ENCODE data around the gene DNAJC17.

The DNAJC17 gene

DNA sequence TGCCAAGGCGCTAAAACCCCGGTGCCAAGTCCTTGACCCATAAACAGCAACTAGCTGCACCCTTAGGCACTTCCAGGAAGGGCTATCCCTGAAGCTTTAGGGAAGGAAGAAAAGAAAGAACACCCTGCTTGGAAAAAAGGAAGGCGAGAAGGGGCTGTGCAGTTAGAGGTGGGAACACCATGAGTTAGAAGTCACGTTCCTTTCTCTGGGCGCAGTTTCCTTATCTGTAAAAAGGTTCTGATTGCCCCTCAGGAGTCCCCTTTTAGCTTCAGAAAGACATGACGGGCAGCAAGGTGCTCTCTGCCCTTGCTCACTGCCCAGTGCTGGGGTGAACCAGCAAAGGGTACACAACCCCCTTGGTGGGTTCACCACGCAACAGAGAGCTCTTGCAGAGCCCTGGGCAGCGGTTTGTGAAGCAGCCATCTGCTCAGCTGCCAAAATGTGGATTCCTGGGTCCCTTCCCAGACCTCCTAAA, 42.6 kb downstream of the DNAJC17 start:
- H3K27ac ChIP-seq = peak overlapping the region; percentile 92

GRCh38 chr15:40763801-40764628, 43.3 kb downstream of the DNAJC17 start, which contains the start of gene GCHFR:
Gene GCHFR (plus strand): TSS chr15:40764068. CDS start chr15:40764181, 113 bp downstream.
- peak within 1 kb of the TSS; percentile 92 for H3K27ac ChIP-seq

More for the DNA sequence above, 42.6 kb downstream of the DNAJC17 start:
- TF ChIP-seq, protein P1, sequence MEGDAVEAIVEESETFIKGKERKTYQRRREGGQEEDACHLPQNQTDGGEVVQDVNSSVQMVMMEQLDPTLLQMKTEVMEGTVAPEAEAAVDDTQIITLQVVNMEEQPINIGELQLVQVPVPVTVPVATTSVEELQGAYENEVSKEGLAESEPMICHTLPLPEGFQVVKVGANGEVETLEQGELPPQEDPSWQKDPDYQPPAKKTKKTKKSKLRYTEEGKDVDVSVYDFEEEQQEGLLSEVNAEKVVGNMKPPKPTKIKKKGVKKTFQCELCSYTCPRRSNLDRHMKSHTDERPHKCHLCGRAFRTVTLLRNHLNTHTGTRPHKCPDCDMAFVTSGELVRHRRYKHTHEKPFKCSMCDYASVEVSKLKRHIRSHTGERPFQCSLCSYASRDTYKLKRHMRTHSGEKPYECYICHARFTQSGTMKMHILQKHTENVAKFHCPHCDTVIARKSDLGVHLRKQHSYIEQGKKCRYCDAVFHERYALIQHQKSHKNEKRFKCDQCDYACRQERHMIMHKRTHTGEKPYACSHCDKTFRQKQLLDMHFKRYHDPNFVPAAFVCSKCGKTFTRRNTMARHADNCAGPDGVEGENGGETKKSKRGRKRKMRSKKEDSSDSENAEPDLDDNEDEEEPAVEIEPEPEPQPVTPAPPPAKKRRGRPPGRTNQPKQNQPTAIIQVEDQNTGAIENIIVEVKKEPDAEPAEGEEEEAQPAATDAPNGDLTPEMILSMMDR (conservative IDR thresholded peaks at IDR 0.05) = no peak

GRCh38 chr15:40762919-40763800, 44.1 kb downstream of the DNAJC17 start:
- peak overlapping the region; percentile 92 for H3K27ac ChIP-seq
- TF ChIP-seq, protein P1 (conservative IDR thresholded peaks at IDR 0.05) = no peak

More at GRCh38 chr15:40763801-40764628, 43.3 kb downstream of the DNAJC17 start, which contains the start of gene GCHFR:
- TF ChIP-seq, protein P1 (conservative IDR thresholded peaks at IDR 0.05) = peak; percentile 62

GRCh38 chr15:40759961-40760360, 47.3 kb downstream of the DNAJC17 start:
- H3K27ac ChIP-seq = no peak overlapping the region
- TF ChIP-seq, protein P1 (conservative IDR thresholded peaks at IDR 0.05) = no peak

DNA sequence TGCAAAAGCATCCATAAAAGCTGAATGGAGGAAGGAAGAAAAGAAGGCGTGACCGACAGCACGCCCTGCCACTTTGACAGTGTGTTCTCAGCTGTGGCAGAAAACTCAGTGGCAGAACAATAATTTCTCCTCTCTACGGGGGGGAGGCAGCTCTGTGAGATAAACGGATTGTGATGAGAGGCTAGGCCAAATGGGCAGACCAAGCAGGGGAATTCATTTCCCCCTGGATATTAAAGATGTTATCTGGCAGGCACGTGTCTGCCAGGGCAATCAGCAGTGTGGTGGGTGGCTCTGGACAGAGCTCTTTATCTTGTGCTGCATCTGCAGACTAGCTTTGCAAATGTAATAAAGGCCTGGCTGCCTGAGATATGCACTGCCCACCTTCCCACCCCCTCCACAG, 50.3 kb downstream of the DNAJC17 start:
- TF ChIP-seq, protein P1 (conservative IDR thresholded peaks at IDR 0.05) = no peak
- peak overlapping the region; percentile 90 for H3K27ac ChIP-seq

GRCh38 chr15:40755812-40756208, 51.5 kb downstream of the DNAJC17 start:
- peak overlapping the region; percentile 90 for H3K27ac ChIP-seq
- TF ChIP-seq, protein P1 (conservative IDR thresholded peaks at IDR 0.05) = no peak

Measured in VCaP (cell line).